Cardiac fibroblast (primary cell): ENCODE results near the gene TMEM235.
A peak's percentile ranks its signal among the peaks of the same experiment; 100 is the strongest.

Source experiments
- DNase-seq, 2 donors: peaks; one replicate each; pipeline versions ENCODE4 v3.0.0 to v3.0.0-alpha.2; 2010; ENCODE audit warnings: low read depth in 2 of 2
- H3K4me3 ChIP-seq, 2 donors: replicated peaks in 1 of 2; 1 replicate in 1 of 2; 2 replicates in 1 of 2; pipeline ENCODE4 v1.5.1; 2011; ENCODE audit warnings: low read depth in 2 of 2, low read length in 2 of 2, mild to moderate bottlenecking in 2 of 2, moderate library complexity in 1 of 2
- TF ChIP-seq, protein P1 (sequence below): IDR thresholded peaks from one replicate; pipeline ENCODE4 v1.5.1; 2011; ENCODE audit warnings: low read depth, mild to moderate bottlenecking, low read length, inconsistent platforms

Gene TMEM235

GRCh38 chr17:78268951-78269905 is 37.8 kb downstream of the TMEM235 start:
- DNase-seq, result peak in 1 of 2 donors; percentile 96
- peak overlapping the region in 1 of 2 donors; percentile 3 for H3K4me3 ChIP-seq
- TF ChIP-seq, protein P1, sequence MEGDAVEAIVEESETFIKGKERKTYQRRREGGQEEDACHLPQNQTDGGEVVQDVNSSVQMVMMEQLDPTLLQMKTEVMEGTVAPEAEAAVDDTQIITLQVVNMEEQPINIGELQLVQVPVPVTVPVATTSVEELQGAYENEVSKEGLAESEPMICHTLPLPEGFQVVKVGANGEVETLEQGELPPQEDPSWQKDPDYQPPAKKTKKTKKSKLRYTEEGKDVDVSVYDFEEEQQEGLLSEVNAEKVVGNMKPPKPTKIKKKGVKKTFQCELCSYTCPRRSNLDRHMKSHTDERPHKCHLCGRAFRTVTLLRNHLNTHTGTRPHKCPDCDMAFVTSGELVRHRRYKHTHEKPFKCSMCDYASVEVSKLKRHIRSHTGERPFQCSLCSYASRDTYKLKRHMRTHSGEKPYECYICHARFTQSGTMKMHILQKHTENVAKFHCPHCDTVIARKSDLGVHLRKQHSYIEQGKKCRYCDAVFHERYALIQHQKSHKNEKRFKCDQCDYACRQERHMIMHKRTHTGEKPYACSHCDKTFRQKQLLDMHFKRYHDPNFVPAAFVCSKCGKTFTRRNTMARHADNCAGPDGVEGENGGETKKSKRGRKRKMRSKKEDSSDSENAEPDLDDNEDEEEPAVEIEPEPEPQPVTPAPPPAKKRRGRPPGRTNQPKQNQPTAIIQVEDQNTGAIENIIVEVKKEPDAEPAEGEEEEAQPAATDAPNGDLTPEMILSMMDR, result no peak

DNA sequence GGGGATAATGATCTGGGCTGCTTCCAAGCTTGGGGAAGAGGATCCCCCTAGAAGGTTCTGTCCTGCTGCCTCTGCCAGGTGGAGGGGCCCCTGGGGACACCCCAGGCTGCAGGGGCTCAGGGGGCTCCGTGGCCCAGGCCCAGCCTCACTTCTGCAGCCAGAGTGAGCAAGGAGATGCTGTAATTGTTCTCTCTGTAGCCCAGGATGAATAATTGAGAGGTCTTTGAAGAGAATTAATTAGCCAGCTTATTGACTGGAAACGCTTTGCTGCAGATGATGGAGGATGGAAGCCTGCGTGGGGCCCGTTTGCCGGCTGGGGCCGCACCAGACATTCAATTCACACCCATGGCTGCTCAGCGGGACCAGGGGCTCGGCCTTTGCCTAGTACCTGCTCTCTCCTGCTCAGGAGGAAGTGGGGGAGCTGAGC is 38.5 kb downstream of the TMEM235 start:
- no peak for DNase-seq
- TF ChIP-seq, protein P1, result no peak
- H3K4me3 ChIP-seq, result no peak overlapping the region

- DNase-seq, result no peak
- TF ChIP-seq, protein P1, result no peak
- H3K4me3 ChIP-seq, result no peak overlapping the region
Observed at GRCh38 chr17:78271419-78272170, 40.2 kb downstream of the TMEM235 start.

- TF ChIP-seq, protein P1, result no peak
- H3K4me3 ChIP-seq, result no peak overlapping the region
- DNase-seq, result peak; percentile 63 to 94
Observed at GRCh38 chr17:78272181-78272913, 40.9 kb downstream of the TMEM235 start.

DNA sequence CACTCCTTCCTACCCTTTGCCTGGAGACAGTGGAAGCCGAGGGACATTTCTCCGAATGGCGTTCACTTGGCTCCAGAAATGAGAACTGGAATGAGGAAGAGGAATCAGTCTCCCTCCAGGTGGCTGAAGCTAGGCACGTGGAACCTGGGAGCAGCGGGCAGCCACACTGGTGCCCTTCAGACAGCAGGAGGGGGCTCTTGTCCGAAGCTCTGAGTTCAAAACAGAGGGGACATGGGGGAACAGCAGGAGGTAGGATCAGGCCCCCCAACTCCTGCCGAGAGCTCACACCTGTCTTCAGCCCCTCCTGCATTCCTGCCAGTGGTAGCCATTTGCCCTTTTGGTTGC is 41.5 kb downstream of the TMEM235 start:
- no peak for DNase-seq
- H3K4me3 ChIP-seq, result no peak overlapping the region
- TF ChIP-seq, protein P1, result no peak

DNA sequence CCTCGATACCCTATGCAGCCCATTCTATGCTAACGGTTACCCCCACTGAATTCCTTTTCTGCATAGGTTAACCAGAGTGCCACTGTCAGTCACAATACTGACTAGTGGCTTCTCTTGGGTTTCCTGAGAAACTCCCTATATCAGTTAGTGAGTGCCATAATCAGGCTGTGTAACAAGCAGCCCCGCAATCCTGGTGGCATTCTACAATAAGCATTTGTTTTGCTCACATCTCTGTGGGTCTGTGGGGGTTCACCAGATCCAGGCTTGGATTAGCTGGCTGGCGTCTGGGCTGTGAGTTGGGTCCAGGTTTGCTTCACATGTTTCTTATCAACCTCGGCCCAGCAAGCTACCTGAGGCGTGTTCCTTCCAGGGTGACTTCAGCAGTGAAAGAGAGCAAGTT is 42.4 kb downstream of the TMEM235 start:
- H3K4me3 ChIP-seq, result no peak overlapping the region
- TF ChIP-seq, protein P1, result no peak
- DNase-seq, result no peak
